SH-SY5Y (cell line): Measurements from ENCODE around the gene NRF1.

Source experiments
- GATA2 ChIP-seq: IDR thresholded peaks from 2 replicates; pipeline ENCODE4 v1.6.1; 2011; ENCODE audit warnings: mild to moderate bottlenecking, low read depth, low read length
- GATA3 ChIP-seq: IDR thresholded peaks from 2 replicates; pipeline ENCODE4 v1.6.1; 2011; ENCODE audit warnings: low read depth, mild to moderate bottlenecking, low read length, moderate library complexity

The NRF1 gene

GRCh38 chr7:129611246-129612111, at the start of gene NRF1:
Gene NRF1 (plus strand): TSS chr7:129611720. CDS start chr7:129657352, 45,632 bp downstream.
- TF ChIP-seq GATA3 (no peak), GATA2 (no peak)

- no peak for TF ChIP-seq GATA3
- no peak for TF ChIP-seq GATA2
Measured at GRCh38 chr7:129567377-129567776, 44.1 kb upstream of the NRF1 start.

GRCh38 chr7:129568240-129568639, 43.3 kb upstream of the NRF1 start:
- TF ChIP-seq GATA3 (no peak), GATA2 (no peak)

GRCh38 chr7:129569326-129569725, 42.2 kb upstream of the NRF1 start:
- TF ChIP-seq GATA2, result no peak
- TF ChIP-seq GATA3, result no peak

GRCh38 chr7:129569811-129570215, 41.7 kb upstream of the NRF1 start:
- TF ChIP-seq GATA3 (no peak), GATA2 (no peak)

GRCh38 chr7:129571201-129571600, 40.3 kb upstream of the NRF1 start:
- TF ChIP-seq GATA2, result no peak
- TF ChIP-seq GATA3, result no peak

- TF ChIP-seq GATA3 (no peak), GATA2 (no peak)
Measured at GRCh38 chr7:129572205-129572604, 39.3 kb upstream of the NRF1 start.

GRCh38 chr7:129574487-129574886, 37.0 kb upstream of the NRF1 start:
- TF ChIP-seq GATA3, result no peak
- TF ChIP-seq GATA2, result no peak

- TF ChIP-seq GATA2 (no peak), GATA3 (no peak)
Measured at GRCh38 chr7:129575699-129576098, 35.8 kb upstream of the NRF1 start.

- TF ChIP-seq GATA2, result no peak
- no peak for TF ChIP-seq GATA3
Measured at GRCh38 chr7:129576138-129576537, 35.4 kb upstream of the NRF1 start.

GRCh38 chr7:129578829-129579228, 32.7 kb upstream of the NRF1 start:
- no peak for TF ChIP-seq GATA3
- no peak for TF ChIP-seq GATA2

- TF ChIP-seq GATA2, result no peak
Measured at GRCh38 chr7:129588268-129588667, 23.3 kb upstream of the NRF1 start.

- TF ChIP-seq GATA2, result no peak
- no peak for TF ChIP-seq GATA3
Measured at GRCh38 chr7:129591868-129592267, 19.7 kb upstream of the NRF1 start.

- TF ChIP-seq GATA2 (no peak), GATA3 (no peak)
Measured at GRCh38 chr7:129597672-129598071, 13.8 kb upstream of the NRF1 start.

- TF ChIP-seq GATA2 (no peak), GATA3 (no peak)
Measured at GRCh38 chr7:129599174-129599573, 12.3 kb upstream of the NRF1 start.
